Stimulated activated CD8-positive, alpha-beta memory T cell treated with anti-CD3 and anti-CD28 coated beads, Interleukin-12 subunit alpha, Interleukin-12 subunit beta, amount 100 ng/mL, for 1 hour (primary cell): ENCODE measurements around the gene CENPS.
"Not testable (repeated sequence)": the region's sequence is repeated elsewhere in the genome, so short reads cannot be mapped to it uniquely, and the experiment has no call there.

Source experiments
- DNase-seq: peaks from one replicate; pipeline ENCODE4 v3.0.0-alpha.2; 2020; ENCODE audit warnings: low read depth

The CENPS gene

DNA sequence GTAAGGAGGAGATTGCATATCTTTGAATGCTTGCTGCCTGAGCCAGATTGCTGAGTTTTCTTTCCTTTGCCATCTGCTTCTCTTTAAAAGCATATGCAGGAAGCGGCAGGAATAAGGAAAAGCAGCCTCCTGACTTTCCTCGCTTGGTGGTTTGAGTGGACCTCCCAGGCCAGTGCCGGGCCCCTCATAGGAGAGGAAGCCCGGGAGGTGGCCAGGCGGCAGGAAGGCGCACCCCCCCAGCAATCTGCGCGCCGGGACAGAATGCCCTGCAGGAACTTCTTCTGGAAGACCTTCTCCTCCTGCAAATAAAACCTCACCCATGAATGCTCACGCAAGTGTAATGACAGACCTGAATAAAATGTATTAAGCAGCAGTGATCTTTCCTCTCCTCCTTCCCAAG lies 21.1 kb downstream of the CENPS start:
- no peak for DNase-seq

DNA sequence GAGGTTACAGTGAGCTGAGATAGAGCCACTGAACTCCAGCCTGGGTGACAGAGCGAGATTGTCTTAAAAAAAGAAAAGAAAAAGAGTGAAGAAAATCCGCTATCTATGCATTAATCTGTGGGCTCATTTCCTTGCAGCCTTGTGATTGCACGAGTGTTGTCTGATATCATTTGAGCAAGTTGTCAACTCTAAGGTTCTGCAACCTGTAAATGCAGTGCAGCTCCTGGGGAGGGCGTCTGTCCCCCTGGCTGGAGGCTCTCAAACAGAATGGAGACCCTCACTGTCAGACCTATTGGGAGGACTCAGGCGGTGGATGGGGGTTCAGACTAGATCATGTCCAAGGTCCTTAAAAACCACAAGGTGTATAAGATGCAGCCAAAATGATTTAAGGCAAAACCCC lies 25.8 kb downstream of the CENPS start:
- DNase-seq, result no peak

DNA sequence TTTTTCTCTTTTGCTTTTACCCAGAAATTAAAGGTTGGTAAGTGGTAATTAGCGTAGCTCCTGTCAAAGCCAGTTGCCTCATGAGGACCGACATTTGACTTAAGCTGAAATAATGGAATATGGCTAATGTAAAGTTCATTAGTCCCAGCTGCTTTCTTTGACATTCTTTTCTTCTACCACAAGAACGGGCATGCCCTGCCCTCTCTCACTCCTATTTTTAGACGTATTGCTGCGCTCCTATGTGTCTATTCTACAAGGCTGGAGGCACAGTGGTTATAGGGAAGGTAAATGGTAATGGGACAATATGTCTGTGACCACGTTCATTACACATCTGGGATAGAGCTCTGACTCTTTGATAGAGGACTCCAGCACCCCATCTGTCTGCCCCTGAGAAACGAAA lies 26.4 kb downstream of the CENPS start:
- DNase-seq, result no peak

DNA sequence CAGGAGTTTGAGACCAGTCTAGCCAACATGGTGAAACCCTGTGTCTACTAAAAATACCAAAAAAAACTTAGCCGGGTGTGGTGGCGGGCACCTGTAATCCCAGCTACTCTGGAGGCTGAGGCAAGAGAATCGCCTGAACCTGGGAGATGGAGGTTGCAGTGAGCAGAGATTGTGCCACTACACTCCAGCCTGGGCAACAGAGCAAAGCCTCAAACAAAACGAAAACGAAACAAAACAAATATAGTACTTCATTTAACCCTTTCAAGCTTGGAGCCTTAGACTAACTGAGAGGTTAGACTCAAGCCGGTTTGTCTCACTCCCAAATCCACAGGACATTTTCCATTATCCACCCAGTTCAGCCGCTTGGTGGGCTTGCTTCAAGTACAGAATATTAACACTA lies 27.2 kb downstream of the CENPS start:
- not testable (repeated sequence) for DNase-seq

DNA sequence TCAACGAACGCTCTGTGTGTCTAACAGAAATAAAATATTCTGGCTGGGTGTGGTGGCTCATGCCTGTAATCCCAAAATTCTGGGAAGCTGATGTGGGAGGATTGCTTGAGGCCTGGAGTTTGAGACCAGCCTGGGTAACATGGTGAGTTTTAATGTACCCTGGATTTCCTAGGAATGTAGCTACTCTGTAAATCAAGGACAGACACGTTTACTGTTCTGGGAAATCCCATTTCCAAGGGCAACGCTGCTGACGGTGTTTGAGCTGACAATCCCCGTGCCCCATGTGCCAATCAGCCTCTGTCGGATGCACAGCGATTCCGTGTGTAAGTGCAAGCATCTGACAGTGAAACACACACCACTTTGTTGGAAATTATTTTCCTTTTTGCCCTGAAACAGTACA lies 27.6 kb downstream of the CENPS start:
- DNase-seq, result no peak

DNA sequence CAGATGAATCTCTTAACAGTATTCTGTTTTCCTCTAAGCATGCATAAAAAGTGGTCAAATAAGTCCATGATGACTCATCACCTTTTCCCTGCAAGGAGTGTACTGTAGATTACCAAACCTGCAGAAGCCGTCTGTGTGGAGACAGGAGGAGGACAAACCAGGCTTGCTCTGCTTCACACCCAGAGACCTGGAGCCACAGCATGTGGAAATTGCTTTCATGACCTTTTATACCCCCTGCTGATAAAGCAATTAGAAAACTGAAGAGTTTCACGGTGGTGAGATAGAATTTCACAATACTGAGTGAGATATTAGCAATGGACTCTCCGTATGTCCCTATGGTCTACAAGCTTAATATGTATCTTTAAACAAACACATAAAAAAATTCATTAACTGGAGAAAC lies 29.0 kb downstream of the CENPS start:
- DNase-seq, result no peak

DNA sequence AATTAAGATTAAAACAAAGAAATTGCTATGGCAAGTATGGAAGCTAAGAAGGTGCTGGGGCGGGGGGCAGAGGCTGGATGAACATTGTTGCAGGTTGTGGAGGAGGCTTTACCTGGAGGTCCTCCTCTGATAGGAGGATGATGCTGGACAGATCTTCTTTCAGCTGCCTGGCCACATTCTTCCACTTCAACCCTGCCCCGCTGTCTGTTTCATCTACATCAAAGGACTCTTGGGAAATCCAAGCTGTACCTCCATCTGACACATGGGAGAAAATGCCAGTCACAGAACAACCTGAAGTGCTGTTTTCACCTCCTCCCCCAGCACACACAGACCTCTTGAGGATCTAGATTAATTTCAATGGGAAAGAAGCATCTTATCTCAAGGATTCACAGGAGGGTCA lies 36.8 kb downstream of the CENPS start:
- DNase-seq, result no peak

DNA sequence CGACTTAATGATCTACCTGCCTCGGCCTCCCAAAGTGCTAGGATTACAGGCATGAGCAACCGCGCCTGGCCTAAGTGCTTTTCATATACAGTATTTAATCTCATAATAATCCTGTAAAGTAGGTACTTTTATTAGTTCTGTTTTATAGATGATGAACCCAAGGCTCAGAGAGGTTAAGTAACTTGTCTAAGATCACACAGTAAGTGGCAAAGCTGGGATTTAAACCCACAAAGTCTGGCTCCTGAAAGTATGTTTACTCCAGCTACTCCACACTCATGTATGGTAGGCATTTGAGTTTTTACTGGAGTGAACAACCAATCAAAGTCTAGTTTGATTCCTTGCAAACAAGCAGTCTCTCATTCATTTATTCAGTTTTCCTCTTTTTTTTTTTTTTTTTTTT lies 39.8 kb downstream of the CENPS start:
- no peak for DNase-seq

DNA sequence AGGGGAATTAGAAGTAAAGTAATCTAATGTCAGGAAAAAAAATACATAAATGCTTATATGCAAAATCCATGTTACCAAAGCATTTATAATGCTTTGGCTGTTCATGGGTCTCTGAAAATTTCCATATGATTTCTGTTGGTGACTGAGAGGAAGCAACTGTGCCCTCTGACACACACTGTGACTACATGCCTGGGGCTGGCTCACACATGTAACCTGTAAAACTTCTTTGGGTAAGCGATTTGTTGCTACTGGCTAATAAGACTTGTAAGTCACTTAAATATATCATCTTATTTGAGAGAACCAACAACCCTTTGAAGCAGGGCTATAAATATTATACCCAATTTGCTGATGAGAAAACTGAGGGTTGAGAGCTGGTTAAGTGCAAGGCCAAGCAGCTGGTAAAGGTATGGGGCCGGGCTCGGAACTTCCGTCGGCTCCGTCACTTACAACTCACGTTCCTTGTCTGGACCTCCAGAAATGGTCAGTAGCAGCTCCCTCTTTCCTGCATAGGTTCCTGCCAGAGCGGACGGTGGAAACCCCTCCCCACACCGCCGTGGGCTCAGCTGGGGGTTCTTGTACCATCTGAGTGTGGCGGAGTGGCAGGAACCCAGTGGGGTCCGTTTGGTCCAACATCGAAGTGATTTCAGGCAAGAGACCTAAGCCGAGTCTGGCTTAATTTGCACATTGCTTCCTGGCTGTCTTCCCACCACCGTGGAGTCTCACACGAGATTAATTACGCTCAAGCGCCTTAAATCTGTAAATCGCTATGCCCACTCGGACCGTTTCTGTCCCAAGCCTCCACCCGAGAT lies 41.4 kb downstream of the CENPS start:
- DNase-seq, result no peak

DNA sequence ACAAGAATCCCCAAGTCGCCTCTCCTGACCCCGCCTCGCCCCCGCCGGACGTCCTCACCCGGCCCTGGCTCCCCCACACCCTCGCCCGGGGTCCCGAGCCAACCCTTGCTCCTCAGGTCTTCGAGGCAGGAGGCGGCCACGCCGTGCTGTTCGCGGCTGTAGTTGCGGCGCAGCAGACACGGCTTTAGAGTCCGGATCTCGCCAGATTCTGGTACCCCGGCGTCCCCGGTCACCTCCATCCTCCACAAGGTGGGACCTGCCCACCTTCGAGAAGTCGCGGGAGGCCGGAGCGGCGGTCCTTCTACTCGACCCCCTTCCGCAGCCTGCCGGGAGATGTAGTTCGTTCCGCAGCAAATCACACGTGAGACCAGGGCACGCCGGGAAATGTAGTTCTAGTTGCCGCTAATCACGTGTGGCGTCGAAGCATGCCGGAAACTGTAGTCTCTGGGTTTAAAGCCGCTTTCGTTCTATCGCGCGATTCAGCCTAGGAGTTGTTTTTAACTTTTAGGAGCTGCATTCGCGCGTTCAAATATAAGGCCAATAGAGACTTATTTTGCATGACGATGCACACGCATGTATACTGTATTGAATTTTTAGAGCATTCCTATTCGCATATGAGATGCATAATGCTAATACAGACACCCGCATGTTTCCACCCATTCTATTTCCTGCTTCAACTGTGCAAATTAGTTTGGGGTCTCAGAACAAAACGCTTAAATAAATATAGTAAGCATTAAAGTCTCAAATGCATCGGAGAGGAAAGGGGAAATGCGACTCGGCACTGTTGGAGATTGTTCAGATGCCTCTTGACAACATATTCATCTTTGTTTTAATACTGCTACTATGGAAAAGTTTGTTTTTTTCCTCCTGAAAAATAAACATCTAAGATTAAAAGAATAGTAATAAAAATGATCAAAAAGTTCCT lies 42.2 kb downstream of the CENPS start, which contains the start of gene DFFA:
Gene DFFA, minus strand, starts transcription at position 310 of the 925 bp plus-strand sequence. Its CDS starts 71 bp downstream, at position 239.
- DNase-seq, result peak; percentile 83

DNA sequence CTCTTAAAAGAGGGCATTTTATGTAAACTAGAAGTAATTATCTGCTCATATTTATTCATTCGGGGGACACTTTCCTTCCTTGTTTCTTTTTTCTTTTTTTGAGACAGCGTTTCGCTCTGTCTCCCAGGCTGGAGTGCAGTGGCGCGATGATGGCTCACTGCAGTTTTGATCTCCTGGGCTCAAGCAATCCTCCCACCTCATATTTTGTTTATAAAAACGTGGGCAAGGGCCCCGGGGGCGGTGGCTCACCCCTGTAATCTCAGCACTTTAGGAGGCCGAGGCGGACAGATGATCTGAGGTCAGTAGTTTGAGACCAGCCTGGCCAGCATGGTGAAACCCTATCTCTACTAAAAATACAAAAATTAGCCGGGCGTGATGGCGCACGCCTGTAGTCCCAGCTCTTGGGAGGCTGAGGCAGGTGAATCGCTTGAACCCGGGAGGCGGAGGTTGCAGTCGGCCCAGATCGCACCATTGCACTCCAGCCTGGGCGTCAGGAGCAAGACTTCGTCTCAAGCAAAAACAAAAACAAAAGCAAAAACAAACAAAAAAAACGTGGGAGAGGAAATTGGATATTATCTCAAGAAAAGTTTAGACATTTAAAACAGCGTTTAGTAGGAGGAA lies 43.0 kb downstream of the CENPS start:
- DNase-seq, result no peak

DNA sequence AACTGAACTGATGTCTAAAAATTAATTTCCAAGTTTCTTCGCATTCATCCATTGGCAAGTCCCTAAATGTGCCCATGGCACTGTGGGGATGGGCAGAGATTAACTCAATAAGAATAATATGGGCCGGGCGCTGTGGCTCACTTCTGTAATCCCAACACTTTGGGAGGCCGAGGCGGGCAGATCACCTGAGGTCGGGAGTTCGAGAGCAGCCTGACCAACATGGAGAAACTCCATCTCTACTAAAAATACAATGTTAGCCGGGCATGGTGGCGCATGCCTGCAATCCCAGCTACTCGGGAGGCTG lies 44.0 kb downstream of the CENPS start:
- DNase-seq, result not testable (repeated sequence)

DNA sequence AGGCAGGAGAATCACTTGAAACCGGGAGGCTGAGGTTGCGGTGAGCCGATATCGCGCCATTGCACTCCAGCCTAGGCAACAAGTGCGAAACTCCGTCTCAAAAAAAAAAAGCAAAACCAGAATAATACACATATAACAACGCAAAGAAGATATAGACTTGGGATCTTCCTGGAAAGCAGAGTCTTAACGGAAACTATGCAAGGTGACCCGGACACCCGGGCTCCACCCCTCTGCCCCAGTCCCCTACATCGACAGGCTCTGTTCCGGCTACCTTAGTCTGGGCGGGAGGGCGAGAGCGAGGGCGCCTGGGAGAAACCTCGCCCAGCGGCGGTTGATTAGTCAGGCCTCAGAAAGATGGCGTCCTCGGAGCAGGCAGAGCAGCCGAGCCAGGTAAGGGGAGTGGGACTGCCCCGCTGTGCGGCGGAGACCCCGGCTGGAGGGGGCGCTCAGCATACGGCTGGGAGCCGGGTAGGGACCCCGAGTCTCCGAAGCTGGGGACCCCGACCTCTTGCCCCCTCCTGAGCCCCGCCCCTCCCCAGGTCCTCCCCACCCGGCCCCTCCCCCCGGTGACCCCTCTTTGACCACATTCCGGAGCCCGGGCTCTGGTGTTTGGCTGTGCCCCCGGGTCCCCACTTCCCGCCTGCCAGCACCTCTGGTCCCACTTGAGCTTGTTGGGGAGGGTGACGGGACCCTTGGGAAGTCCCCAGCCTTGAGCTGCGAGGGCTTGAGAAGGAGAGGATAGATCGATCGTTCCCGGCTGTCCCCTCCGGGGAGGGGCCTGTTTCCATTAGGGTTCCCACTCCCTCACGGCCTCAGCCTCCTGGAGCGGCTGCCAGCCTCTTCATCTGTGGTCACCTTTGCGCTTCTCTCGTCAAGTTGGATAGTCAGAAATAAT lies 44.6 kb downstream of the CENPS start, which contains the start of gene PEX14:
Gene PEX14, plus strand, starts transcription at position 338 of the 895 bp plus-strand sequence. Its CDS starts 17 bp downstream, at position 355.
- peak; percentile 67 for DNase-seq

DNA sequence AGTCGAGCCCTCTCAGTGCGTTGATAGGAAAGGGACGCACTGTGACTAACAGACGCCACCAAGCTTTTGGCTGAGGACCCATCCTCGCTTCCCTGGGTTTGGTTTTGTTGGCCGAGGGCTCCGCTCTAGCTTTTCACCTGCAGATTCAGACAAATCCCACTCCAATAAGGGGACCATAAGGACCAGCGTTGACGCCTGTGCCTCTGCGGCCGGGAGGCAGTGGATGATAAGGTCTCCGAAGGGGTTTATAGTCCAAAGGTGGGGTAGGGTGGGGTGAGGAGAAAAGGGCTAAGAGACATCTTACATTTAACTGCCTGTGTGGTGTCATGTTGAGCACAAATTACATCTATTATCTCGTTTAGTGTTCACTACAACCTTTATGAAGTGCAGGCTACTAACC lies 45.3 kb downstream of the CENPS start:
- no peak for DNase-seq

DNA sequence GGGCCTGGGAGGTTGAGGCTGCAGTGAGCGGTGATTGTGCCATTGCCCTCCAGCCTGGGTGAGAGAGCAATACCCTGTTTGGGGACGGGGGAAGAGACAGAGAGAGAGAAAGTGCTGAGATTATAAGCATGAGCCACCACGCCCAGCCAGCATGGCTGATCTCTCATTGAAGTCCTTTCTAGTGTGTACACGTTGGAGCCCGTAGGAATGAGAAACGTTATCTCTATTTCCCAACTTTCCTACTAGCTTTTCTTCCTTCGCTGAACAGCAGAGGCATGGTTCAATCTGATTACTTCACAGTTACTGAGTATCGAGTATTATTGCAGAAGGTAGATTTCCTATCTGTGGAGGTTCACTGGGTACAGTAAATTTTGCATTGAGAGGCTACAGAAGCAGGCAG lies 49.1 kb downstream of the CENPS start:
- no peak for DNase-seq

DNA sequence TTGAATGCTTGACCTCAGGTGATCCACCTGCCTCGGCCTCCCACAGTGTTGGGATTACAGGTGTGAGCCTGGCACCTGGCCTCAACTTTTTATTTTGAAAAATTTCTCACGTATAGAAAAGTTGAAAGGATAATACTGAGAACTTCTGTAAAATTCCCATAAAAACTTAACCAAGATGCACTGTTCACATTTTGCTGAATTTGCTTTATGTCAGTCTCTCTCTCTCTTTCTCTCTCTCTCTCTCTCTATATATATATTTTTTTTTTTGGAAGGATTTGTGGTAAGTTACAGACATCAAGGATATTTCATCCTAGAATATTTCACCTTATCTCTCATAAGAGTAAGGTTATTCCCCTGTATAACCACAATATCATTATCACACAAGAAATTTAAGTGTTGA lies 50.4 kb downstream of the CENPS start:
- DNase-seq, result no peak

DNA sequence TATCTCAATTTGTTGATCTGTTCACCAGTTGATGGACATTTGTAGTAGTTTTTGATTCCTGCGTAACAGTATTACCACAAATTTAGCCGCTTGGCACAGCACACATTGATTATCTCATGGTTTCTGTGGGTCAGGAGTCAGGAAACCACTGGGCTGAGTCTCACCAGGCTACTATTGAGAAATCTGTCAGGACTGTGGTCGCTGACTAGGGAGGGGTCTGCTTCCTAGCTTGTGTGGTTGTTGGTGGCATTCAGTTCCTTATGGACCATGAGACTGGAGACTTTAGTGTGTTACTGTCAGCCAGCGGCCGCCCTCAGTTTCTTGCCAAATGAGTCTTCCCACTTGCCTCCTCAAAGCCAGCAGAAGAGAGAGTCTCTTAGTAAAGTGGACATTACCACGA lies 54.3 kb downstream of the CENPS start:
- no peak for DNase-seq

DNA sequence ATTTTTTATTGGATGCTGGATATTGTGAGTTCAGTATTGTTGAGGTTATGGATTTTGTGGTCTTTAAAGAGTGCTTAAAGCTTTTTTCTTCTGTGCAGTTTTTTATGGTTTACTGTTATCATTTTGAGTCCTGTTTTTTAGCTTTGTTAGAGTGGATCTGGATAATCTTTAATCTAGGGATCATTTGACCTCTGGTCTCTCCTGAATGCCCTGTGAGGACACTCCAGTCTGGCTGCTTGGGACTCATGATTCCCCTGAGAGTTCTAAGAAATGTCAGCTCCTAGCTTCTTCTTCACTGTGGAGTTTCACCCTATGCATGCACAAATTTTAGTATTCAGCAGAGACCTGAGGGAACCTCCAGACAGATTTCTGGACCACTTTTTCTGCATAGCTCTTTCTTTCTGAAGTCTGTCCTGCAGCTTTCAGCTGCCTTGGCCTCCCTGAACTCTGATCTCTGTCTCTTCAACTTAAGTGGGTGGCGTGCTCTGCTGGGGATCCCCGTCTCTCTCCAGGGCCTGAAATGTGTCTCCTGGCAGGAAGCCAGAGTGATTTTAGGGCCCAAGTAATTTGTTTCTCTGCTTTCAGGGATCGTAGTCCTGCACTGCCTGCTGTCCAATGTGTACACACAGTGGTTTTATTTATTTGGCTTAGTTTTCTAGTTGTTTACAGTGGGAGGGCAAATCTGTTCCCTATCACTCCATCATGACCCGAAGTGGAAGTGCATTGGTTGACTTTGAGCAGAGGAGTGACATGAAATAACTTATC lies 59.2 kb downstream of the CENPS start:
- DNase-seq, result no peak

DNA sequence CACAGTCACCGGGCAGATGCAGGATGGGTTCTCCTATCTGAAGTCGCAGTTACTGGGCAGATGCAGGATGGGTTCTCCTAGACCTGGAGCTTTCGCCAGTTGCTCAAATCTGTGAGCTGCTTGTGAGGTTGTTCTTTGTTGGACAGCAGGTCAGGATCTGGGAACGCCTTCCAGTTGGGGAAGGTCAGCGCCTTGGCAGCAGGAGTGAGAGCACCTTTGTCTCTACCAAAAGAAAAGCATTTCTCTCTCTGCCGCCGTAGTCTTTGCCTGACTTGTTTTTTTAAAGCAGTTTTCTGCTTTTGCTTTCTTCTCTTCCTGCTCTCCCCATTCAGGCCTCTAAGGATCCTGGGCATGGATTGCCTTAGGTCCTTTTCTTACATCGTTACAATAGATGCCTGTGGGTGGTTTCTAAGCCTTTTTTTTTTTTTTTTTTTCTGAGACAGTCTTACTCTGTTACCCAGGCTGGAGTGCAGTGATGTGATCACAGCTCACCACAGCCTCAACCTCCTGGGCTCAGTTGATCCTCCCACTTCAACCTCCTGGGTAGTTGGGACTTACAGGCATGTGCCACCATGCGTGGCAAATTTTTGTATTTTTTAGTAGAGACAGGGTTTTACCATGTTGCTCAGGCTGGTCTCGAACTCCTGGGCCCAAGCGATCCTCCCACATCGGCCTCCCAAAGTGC lies 60.2 kb downstream of the CENPS start:
- DNase-seq, result no peak
